Fibroblast of peridontal ligament (primary cell): ENCODE results near the gene CDK11A.
"Not testable (repeated sequence)": the region's sequence is repeated elsewhere in the genome, so short reads cannot be mapped to it uniquely, and the experiment has no call there.

Source experiments
- DNase-seq: peaks from one replicate; pipeline ENCODE4 v3.0.0-alpha.2; 2010; ENCODE audit errors: extremely low read depth

CDK11A gene

DNA sequence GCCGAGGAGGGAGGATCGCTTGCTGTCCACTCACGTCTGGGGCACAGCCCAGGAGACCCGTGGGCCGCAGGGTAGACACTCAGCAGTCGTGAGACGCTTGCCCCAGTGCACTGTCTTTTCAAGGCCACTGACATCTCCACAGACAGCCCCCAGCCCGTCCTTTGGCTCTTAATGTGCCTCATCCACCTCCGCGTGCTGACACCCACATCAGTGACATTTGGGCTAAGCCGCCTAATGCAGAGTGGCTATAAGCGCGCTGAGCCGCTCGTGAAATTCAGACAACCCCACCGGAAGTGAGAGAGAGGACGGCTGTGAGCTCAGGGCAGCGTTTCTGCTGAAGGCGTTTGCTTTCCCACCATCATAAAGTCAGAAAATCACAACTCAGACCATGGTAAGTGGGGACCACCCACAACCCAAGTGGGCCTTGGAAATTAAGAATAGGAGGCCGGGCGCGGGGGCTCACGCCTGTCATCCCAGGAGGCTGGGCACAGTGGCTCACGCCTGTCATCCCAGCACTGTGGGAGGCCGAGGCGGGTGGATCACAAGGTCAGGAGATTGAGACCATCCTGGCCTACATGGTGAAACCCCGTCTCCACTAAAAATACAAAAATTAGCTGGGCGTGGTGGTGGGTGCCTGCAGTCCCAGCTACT lies 40.0 kb downstream of the CDK11A start:
- DNase-seq: no peak

DNA sequence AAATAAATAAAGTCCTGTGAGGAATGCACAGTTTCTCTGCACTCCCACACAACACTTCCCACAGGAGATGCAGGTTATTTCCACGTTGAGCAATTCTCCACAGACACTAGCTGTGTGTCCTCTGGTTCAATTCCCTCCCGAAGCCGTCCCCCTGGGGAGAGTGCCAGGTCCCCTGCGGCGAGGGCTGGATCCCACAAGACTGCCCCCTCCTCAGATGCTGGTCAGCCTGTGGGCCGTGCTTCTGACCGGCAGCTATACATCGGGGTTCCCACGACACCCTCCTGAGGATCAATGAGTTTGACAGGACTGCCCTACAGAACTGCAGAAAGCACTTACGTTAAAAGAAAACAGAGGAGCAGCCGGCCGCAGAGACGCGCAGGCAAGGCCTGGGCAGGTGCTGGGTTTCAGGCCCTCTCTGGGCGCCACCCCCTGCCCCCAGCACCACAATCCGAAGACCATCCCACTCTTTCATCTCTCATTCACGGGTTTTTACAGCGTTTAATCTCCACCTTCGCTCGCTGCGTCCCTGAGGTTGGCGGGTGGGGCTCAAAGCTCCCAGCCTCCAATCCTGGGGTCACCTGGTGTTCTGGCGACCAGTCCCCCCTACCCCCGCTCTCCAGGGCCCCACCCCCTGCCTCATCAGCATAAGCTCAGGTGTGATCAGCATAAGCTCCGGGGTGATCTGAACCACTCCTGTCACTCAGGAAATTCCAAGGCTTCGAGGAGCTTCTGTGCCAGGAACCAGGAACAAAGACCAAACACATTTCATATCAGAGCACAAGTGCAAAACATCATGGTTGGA lies 40.9 kb downstream of the CDK11A start:
- no peak for DNase-seq

DNA sequence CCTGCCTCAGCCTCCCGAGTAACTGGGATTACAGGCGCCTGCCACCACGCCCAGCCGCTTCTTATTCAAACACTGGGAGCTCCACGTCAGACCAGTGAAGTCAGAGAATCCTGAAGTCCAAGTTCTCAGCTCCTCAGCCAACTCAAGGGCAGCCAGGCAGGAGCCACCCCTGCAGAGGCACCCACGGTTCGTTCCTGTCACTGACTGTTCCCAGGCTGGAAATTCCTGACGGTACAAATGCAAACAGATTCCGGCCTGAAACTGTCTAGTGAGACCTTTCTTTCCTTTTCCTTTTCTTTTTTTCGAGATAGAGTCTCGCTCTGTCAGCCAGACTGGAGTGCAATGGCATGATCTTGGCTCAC lies 43.3 kb downstream of the CDK11A start:
- DNase-seq: no peak

DNA sequence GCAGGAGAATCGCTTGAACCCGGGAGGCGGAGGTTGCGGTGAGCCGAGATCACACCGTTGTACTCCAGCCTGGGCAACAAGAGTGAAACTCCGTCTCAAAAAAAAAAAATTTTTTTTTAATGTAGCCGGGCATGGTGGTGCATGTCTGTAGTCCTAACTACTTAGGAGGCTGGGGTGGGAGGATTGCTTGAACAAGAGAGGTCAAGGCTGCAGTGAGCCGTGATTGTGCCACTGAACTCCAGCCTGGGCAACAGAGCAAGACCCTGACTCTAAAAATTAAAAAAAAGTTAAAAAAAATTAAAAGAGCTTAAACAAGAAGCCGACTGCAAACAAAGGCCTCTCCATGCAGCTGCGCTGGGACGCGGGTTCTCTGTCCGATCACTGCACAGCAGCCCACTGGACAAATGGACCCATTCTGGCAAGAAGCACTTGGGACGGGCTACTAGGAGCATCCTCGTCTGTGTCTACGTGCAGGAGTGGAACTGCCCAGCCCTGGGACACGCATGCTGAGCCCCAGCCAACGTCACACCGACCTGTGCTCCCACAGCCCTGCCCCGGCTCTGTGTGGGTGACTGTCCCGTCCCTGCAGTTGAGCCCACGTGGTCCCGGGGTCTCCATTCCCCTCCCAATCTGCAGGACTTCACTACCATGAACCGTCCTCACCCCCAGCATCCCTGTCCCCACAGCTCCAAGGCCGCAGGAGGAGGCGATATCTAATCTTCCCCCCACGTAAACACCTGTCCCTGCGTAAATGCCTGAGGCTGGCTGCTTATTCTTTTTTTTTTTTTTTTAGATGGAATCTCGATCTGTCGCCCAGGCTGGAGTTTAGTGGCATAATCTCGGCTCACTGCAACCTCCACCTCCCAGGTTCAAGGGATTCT lies 43.9 kb downstream of the CDK11A start:
- no peak for DNase-seq

DNA sequence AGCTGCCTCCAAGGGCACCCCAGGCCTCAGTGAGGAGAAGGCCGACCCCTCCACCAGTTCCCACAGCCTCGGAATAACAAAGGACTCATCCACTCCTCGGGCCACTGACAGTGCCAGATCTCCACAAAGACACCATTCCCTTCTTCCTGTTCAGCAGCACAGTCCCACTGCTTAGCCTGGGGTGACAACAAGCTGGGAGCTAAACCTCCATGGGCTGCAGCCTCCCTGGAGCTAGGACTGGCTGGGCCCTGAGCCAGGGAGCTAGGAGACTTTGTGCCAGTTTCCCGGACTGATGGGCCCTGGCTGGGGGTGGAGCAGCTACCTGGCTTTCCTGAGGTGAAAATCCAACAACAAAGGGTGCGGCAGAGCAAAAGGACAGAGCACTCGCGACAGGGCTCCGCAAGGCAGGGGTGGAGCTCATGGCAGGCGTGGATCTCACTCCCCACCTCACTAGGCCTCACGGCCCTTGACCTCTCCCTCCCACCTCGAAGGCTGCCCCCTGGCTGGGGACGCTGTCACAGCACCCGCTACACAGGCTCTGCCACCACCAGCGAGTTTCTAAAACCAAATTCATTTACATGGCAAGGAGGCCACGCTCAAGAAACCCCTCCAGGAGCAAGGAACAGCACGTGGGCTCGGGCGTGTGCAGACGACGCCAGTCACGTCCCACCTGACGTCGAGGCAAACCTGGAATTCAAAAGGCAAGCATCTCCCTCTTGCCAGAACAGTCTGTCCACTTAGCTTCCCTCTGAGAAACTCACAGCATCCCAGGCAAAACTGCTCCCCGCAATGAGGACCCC lies 45.4 kb downstream of the CDK11A start:
- DNase-seq: no peak

DNA sequence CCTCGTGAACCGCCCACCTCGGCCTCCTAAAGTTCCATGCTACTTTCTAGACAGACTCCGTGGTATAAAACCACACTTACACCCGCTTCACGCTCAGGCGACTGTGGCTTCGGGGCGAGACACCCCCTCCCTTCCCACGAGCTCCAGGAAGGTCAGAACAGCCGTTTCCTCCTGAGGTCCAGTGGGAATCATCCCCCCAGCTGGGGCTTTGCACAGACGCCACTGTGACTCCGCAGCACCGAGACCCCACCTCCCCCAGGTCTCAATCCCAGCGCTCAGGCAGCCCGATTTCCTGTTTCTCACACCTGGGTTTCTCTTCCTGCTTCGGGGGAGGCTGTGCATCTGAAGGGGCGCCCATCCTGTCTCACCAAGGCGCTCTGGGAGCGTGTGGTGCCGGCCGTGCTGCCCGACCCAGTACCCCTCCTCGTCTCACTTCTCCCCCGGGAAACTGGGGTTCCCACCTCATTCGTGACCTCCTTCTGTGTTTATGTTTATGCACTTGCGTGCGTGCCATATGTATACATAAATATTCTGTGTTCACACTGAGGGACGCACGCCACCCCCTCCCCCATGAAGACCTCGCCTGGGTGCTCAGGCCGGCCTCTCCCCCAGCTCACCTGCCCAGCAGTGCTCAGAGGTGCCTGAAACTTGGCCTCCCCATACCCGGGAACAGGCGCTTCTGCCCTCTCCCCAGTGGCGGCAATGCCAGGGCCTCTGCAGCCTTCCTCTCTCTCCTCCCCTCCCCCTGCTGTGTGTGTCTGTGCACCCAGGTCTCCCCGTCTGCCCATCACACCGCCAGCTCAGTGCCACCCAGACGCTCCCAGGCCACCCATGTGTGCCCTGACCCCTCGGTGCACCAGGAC lies 46.2 kb downstream of the CDK11A start:
- DNase-seq: no peak

DNA sequence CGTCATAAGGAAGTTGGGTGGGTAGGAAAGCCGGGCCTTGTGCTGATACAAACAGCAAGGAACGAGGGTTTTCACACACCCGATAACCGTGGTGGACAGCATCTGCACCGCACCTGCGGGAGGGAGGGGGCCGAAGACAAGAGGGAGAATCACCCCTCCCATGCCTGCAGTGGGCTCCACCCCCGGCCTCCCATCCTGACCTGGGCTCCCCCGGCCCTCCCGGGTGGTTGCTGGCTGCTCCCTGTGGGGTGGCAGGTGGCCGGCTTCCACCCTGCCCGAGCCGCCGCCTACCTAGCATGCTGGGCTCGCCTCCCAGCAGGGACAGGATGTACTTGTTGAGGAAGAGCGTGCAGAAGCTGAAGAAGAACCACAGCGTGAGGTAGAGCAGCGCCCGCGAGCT lies 48.1 kb downstream of the CDK11A start:
- DNase-seq: not testable (repeated sequence)

DNA sequence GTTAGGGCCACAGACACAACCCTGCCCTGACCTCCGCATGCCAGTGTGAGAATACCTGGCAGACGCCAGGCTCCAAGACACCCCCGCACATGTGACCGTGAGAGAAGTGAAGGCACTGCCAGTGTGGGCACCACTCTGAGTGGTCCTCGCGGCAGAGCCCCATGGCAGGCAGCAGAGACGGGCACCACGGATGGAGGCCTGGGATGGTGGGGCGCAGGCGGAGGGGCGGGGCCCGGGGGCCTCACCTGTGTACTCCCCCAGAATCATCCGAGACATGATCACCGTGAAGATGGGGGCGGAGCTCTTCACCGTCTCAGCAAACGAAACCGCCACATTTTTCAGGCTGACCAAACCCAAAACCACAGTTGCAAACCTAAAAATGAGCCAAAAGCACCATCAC lies 48.9 kb downstream of the CDK11A start:
- not testable (repeated sequence) for DNase-seq

DNA sequence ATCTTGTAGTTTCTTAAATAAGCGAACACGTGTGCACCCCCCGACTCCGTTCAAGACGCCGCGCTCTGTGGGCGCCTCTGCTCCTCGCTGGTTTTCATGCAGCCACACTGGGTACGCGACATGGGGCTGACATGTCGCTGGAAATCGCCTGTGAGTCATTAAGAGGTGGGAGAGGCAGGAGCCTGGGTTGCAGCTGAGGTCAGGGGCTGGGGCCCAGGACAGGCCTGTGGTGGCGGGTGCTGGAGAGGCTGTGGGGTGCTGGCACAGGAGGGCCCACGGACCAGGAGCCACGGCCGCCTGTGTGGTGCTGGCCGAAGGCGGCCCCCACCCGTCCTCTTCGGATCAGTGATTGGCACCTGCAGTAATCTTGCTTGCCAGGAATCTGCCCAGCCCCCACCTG lies 49.4 kb downstream of the CDK11A start:
- not testable (repeated sequence) for DNase-seq

DNA sequence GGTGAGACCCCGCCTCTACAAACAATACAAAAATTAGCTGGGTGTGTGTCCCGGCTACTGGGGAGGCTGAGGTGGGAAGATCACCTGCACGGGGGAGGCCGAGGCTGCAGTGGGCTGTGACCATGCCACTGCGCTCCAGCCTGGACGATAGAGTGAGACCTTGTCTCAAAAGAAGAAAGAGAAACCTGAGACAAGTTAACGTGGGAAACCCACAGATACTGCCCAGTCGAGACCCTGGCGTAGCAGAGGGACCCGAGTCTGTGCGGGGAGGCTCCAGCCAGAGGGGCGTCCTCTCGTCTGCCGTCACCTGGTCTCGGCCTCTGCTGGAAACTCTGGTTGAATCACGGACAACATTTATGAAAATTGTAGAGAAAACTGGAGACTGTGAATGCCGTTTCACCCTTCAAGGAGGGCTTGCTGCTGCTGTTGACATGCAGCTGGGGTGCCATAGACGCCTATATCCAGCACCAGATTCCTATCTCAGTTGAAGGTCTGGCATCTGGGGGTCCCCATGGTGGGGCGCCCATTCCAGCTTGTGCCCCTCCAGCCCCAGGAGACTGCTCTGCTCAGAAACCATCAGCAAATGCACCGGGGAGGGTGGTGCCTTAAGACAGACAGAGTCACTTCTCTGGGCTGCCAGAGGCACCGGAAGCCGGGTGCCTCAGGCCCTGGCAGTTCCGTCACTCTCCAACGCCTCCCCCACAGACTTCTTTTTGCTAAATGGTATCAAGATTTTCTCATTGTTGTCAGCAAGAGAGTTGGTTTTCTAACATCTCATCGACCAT lies 51.8 kb downstream of the CDK11A start:
- no peak for DNase-seq

DNA sequence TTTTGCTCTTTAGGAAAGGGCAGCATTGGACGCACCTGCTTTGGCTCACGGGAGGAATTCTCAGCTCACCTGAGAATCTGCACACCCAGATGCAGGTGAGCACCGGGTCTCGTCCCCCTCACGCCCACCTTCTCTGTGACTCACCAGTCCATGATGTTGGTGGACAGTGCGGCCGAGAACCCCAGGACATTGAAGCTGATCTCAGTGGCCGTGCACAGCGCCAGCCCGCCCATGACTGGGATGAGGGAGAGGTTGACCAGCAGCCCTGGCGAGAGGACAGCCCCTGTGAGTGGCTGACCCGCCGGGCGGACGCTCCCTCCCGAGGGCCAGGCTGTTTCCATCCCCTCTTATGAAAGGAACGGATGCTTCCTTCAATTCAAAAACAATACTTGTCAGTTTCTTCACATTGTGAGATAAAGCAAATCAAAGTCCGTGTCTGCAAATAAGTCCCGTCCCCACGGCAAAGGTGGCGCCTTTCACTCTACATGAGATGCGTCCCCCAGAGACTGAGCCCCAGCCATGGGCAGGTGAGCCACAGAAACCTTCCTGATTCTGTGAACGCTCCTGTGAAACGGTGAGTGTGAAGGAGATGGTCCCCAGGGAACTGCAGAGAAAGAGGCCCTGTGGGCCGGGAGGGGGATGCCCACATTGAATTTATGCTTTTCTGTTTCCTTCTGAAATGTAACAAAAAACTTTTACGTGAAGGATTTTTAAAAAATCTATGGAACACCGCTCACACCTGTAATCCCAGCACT lies 52.6 kb downstream of the CDK11A start:
- no peak for DNase-seq

DNA sequence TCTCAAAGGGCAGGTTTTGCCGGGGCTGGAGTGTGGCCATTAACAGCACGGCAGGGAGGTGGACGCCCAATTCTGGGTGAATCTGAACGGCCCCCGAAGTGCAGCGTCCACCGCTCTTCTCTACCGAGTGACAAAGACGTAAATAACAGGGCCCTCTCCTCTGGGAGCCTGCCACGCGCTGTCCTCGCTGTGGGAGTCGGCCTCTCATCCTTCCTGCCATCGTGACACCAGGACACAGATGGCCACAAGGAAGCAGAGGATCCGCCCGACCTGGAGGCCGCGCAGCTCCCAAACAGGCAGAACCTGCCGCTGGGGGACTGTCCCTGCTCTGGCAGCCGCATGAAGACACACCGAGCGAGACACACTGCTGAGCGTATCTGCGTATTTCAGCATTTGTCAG lies 53.3 kb downstream of the CDK11A start:
- no peak for DNase-seq

DNA sequence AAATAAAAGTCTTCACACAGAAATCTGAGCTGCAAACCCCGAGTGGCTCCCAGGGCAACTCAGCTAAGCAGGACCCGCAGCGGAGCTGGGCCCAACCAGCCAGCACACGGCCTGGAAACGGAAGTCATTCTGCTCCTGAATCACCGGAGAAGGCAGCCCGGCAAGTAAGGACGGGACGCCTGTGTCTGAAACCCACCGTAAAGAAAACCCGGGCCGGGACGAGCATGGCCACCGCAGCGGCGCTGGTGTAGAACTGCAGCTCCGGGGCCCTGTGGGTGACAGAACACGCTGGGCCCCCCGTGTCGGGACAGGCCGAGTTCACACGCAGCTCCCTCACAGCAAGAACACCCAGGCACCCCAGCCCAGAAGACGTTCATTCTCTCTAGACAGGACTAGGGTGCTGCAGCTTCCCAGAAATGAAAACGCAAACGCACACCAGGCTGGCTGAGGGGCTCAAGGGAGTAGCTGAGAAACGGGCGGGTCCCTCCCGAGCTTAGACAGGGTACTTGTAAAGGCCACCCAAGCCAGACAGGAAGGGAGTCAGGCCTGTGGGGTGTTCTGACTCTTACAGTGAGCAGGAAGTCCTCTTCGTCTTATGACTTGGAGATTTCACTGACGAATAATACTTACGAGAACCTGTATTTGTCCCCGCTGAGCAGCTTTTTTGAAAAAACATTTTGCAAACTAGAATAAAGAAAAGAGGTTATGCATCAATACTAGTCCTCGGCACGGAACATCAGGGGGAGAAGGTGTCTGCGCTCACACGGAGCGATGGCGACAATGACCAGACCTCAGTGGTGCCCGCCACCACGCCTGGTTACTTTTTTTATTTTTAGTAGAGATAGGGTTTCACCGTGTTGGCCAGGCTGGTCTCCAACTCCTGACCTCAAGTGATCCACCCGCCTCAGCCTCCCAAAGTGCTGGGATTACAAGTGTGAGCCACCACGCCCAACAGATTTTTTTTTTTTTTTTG lies 54.4 kb downstream of the CDK11A start:
- DNase-seq: no peak

DNA sequence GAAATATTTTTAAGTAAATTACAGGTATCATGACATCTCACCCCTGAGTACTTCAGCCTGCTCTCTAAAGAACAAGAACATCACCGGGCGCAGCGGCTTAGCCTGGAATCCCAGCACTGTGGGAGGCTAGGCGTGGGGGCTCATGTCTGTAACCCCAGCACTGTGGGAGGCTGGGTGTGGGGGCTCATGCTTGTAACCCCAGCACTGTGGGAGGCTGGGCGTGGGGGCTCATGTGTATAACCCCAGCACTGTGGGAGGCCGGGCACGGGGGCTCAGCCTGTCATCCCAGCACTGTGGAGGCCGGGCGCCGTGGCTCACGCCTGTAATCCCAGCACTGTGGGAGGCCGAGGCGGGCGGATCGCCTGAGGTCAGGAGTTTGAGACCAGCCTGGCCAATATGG lies 57.6 kb downstream of the CDK11A start:
- DNase-seq: no peak

DNA sequence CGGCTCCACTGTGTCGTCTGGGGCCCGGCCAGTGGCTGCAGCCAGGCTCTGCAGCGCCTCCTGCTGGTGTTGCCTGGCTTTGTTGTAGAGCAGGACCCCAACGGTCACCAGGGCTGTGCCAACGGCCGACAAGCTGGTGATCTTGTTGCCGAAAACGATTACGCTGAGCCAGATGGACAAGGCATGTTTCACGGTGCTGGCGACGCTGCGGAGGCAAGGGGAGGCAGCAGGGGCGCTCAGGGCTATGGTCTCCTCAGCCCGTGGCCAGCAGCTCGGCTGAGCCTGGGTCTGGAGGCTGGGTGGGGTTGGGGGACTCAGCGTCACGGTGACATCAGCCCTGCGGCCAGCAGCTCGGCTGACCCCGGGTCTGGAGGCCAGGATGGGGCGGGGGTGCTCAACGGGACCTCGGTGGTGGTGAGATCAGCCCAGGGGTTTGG lies 58.3 kb downstream of the CDK11A start:
- DNase-seq: no peak

DNA sequence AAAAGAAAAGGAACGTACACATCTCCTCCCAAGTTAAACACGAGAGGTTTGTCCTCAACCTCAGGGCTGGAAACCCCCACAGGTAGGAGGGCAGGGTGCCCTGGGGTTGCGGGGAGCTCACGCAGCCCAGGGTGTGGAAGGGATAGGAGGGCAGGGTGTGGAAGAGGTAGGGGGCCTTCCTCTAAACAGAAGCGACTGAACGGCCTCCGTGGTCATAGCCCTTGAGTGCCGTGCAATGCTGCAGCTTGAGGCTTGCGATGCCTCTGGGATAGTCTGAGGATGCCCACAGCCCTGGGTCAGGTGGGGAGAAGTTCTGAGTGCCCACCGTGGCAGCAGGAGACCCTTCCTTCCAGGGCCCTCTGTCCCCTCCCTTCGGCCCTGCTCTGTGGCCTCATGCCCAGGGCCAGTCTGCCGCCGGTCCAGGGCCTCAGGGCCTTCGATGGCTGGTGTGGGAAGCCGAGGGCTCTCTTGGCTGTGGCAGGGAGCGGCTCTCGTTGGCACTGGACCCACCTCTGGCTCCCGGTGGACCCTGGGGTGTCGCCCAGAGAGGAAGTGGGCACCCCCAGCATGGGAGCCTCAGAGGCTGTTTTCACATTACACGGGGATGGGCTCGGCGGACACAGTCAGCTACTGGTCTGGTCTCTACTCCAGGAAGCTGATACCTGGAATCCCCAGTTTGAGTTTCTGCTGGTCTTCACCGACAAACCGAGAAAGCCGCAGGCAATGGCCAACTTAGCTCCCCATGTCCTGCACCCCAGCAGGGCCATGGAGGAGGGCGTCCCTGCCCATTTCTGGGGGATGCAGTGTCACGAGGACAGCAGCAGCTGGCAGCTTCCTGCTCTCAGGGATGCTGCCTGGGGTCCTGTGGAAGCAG lies 59.0 kb downstream of the CDK11A start:
- DNase-seq: no peak

DNA sequence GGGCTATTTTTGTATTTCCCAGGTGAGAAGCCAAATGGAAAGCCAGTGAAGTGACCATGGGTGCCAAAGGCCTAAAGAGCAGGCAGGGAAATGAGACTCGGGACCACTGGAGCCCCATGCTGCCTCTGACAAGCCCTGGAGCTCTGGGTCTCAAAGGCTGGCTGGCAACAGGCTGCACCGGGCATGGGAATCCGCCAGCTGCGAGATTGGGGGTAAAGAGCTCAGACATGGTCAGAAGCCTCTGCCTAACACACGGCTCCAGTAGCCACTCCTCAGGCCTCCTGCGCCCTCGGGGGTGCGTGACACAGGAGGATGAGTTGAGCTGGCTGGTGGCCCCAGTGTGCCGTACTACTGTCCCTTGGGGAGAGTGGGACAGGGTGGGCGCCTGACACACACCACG lies 59.8 kb downstream of the CDK11A start:
- DNase-seq: not testable (repeated sequence)
